ENCODE results near the gene ATP2A2.
"Not testable (repeated sequence)": the region's sequence is repeated elsewhere in the genome, so short reads cannot be mapped to it uniquely, and the experiment has no call there.

ATP2A2 gene

DNA sequence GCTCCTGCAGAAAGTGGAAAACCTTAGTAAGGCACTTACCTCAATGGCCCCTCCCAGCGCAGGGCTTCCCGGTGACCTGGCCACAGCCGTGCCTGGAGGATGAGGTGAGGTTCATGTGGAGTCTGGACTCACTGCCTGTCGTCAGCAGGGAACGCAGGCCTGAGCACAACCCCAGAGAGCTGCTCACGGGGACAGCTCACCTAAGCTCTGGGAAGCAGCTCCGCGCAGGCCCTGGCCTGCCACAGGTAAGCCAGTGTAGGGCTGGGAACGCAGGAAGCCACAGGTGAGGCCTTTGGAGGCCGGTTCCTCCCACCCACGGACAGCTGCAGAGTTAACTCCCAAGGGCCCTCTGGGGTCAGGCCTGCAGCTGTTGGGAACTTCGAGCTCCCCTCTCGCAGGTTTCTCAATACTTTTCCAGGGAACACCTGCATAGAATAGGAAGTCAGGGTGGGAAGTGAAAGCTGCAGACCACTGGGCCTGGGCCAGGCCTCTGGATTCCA, 89.7 kb downstream of the ATP2A2 start:
- no peak for DNase-seq

DNA sequence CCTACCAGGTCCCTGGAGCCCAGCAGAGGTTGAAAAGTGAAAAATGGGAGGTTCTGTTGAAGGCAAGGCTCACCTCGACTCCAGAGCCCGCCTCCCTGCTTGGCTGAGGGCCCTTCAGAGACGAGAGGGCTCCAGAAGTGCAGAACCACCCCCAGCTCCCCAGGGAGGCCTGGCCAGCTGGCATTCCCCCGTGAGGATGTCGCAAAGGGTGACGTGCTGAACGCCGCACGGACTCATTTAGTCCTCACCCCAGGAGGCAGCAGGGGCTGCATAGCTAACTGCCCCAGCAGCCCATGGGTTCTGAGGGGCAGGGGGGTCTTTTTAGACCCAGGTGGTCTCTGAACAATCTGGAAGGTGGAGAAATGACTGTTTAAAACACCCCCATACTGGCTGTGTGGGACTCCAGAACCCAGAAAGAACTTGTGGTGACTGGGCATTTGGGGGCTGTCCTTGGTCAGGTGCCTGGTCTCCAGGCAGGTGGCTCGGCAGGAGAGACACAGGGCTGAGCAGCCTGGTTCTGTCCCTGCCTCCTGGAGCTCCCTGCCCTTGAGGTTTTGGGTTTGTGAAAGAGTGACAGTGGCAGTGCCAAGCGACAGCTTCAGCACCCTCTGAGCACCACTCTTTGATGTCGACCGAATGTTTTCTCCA, 90.5 kb downstream of the ATP2A2 start:
- no peak for DNase-seq

DNA sequence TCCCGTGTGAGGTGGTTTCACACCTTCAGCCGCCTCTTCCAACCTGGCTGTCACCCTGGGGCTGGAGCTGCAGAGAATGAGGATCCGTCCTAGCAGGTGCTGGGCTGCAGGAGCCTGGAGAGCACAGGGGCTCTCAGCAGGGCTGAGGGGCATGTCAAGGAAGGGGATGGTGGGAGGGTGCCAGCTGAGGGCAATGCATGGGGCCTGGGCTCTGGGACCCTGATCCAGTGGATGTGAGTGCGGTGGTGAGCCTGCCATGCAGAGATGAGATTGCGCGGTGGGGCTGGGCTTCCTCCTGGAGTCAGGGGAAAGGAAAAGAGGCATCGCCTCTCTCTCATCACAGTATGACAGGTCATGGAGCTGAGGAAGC, 91.0 kb downstream of the ATP2A2 start:
- no peak for DNase-seq

DNA sequence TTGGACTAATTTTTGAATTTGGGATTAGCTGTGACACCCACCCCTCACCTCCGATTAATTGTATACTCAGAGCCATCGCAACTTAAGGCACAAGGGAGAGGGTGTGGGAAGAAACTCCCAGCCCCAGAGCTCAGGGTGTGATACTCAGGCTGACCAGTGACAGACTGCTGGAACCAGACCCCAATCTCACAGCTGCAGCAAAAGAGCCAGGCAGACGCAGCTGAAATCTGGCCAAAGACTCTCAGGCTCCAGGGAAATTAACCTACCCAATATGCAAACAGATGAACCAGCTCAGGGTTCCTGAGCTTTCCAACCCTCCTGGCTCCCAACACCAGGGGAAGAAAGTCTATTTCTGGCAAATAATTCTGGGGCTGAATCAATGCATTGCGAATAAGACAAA, 92.0 kb downstream of the ATP2A2 start:
- no peak for DNase-seq

DNA sequence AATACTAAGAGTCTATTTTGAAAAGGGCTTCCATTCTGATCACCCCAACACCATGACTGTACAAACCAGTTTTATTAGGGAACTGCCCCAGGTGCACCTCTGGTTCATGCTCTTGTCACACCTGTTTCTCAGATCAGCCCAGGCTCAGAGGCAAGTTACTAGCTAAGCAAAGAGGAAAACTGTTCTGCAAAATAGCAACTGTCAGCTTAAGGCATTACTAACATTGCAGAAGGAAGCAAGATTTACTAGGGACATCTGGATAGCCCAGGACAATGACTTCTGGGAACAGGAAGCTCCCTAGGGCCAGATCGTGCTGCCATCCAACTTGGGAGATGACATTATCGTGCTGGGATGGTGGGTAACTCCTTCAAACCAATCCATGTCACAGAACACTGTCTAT, 92.4 kb downstream of the ATP2A2 start:
- DNase-seq = no peak

DNA sequence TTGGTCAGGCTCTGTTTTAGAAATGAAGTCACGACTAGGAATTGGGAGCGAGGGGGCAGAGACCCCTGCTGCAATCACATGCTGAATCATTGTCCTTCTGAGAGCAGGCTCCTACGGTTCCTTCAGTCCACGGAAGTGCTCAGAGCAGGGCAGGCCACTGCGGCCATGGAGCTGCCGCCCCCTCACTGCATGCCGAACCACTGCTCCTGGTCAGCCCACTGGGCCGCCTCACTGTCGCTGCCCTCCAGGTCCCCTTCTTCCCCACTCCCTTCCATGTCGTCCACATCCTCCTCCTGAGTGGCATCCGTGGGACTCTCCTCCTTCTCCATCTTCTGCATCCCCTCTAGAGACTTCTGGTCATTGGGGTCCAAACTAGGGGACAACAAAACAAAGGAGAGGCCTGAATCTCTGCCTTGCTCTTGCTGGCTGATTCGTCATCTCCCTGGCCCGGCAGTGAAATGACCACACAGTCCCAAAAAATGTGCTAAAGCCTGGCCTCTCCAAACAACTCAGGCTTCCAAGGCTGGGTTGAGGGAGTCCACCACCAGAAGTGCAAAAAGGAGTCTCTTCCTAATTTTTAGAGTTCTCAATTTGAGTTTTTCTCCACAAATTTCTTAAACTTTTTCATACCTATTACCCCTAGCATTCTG, 93.0 kb downstream of the ATP2A2 start:
- no peak for DNase-seq

DNA sequence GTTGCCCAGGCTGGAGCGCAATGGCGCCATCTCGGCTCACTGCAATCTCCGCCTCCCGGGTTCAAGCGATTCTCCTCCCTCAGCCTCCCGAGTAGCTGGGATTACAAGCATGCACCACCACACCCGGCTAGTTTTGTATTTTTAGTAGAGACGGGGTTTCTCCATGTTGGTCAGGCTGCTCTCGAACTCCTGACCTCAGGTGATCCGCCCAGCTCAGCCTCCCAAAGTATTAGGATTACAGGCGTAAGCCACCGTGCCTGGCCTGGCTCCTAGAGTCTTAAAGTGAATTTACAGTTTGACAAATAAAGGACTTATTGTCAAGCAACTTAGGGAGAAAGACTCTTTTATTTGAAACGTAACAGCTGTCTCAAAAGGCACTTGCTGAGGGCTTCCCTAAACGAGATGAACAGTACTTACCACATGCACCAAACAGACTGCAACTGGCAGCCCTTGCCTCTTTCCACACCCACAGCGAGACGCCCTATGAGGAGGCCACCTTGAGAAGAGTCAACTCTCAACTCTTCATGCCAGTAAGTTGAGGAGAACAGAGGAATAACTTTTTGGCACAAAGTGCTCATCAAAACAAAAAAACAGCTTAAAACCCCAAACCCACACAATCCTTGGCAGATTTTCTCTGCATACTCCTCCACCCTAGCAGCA, 97.2 kb downstream of the ATP2A2 start:
- not testable (repeated sequence) for DNase-seq

DNA sequence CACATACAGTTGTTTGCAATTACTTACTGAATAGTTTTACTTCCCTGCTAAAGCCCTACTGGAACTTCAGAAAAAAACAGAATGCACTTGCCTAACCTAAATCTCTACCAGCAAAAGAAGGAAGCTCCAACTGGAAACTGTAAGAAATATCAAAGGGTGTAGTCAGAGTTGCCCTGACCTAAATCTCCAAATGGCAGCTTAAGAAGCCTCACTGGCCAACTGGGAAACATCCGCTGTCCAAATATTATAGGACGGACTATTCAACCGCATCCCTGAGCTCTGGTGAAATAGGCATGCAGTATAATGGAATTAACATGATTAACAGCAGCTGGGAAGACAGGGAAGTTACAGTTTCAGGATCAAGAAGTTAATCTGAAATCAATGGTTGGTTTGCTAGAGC, 98.2 kb downstream of the ATP2A2 start:
- no peak for DNase-seq

DNA sequence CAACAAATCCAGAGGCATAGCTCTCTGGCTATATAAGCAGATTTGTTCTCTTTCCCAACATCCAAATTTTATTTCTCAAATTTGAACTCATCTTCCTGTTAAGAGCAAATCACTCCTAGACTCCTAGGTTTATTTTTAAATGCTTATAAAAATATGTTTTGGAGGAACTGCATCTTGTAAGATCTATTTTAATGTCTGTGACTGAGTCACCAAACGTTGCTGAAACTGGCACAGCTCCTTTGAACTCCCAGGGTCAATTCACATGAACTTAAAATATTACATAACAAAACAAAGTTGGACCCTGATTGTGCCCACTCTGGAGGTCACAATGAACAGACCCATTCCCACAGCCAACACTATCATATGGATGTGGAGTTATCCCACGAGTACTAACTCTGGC, 98.6 kb downstream of the ATP2A2 start:
- no peak for DNase-seq

DNA sequence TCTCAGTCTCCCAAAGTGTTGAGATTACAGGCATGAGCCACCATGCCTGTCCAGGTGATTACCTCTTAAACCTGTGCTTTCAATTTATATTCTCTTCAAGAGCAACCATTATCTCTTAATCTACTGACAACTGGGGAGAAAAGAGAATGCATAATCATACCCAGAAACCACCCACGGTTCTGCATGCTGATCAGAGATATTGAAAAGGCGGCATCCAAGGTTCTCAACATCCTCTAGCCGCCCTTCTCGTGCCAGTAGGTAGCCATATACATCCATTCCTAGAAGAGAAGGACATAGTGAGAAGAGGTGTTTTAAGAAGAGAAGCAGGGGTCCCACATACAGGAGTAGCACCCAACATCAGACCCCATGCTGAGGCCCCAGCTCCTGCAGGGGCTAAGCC, 101.6 kb downstream of the ATP2A2 start:
- DNase-seq = no peak

Data from NCI-H1930 (cell line).